ACC112 (cell line): Measurements from ENCODE around the gene SMIM23.

Experiments used
- H2AFZ ChIP-seq: fragments of 200-600 bp; sonication (generic); one replicate; pipeline ENCODE4 v1.6.0; 2017; ENCODE audit warnings: antibody characterized with exemption, low read length; ENCODE audit not compliant: unreplicated experiment
- H3K27ac ChIP-seq: fragments of 200-600 bp; sonication (generic); 2 replicates; pipeline ENCODE4 v1.5.1; 2014; ENCODE audit warnings: low read depth, mild to moderate bottlenecking, antibody characterized with exemption, low read length, moderate library complexity
- H3K27me3 ChIP-seq: fragments of 200-600 bp; sonication (generic); 2 replicates; pipeline ENCODE4 v1.6.1; 2014; ENCODE audit warnings: mild to moderate bottlenecking, antibody characterized with exemption, low read length, moderate library complexity, mixed read lengths; ENCODE audit not compliant: insufficient read depth
- H3K36me3 ChIP-seq: fragments of 200-600 bp; sonication (generic); 2 replicates; pipeline ENCODE4 v1.6.1; 2016; ENCODE audit warnings: mild to moderate bottlenecking, antibody characterized with exemption, low read length, moderate library complexity, mixed read lengths; ENCODE audit not compliant: insufficient read depth
- H3K4me1 ChIP-seq: fragments of 200-600 bp; sonication (generic); one replicate; pipeline ENCODE4 v1.6.1; 2016; ENCODE audit warnings: low read length, mixed read lengths; ENCODE audit not compliant: insufficient read depth, unreplicated experiment, control insufficient read depth
- H3K4me3 ChIP-seq: fragments of 200-600 bp; sonication (generic); 2 replicates; pipeline ENCODE4 v1.5.1; 2014; ENCODE audit warnings: mild to moderate bottlenecking, low read depth, low read length
- H3K79me2 ChIP-seq: fragments of 200-600 bp; sonication (generic); one replicate; pipeline ENCODE4 v1.6.0; 2016; ENCODE audit warnings: low read length; ENCODE audit not compliant: control insufficient read depth, unreplicated experiment, insufficient read depth

SMIM23 gene

GRCh38 chr5:171835066-171835465, 49.4 kb downstream of the SMIM23 start:
- no peak overlapping the region for H3K4me3 ChIP-seq
- no peak overlapping the region for H2AFZ ChIP-seq
- peaks cover 27% of the 10 kb centered on the region for H3K27me3 ChIP-seq
- H3K27ac ChIP-seq, result no peak overlapping the region
- no peaks in the 10 kb centered on the region for H3K4me1 ChIP-seq
- no peaks in the 10 kb centered on the region for H3K36me3 ChIP-seq
- H3K79me2 ChIP-seq, result no peaks in the 10 kb centered on the region

DNA sequence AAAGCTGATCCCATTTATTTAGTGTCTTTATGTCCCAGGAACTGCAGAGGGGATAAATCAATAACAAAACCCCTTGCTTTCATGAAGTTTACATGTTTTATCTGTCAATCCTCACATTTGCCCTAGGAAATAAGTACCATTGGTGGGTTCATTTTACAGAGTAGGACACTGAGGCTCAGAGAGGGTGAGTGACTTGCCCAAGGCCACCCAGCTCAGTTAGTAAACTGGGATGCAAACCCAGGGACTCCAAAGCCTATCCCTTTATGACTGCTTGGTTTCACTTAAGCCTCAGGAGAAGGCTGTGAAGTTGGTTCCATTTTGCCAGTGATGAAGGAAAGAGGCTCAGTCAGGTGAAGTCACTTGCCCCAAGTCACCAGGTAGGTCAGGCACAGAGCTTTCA, 51.9 kb downstream of the SMIM23 start:
- H3K79me2 ChIP-seq, result no peaks in the 10 kb centered on the region
- H3K27me3 ChIP-seq, result peaks cover 19% of the 10 kb centered on the region; the same call in 1 of the 2 replicates

DNA sequence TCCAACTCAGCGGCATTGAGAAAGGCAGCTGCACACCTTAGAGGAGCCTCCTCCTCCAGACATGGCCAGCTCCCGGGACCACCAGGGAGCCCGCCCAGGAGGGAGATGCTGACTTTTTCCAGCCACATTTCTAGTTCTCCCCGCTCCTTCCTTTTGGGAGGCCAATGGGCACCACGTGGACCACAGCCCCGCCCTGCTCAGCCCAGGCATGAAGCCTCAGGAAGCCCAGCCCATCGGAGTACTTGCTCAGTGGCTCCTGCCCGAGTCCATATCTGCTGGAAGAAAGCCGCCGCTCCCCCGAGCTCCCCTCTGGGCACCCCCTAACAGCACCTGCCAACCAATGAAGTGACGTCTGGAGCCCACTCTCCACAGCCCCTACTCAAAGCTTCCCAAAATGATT, 52.4 kb downstream of the SMIM23 start:
- Histone ChIP-seq H3K36me3 (no peaks in the 10 kb centered on the region), H3K27me3 (peaks cover 18% of the 10 kb centered on the region; the same call in 1 of the 2 replicates), H3K79me2 (no peaks in the 10 kb centered on the region), H2AFZ (no peak overlapping the region), H3K27ac (no peak overlapping the region), H3K4me3 (no peak overlapping the region), H3K4me1 (no peaks in the 10 kb centered on the region)

More for the DNA sequence above, 51.9 kb downstream of the SMIM23 start:
- H3K36me3 ChIP-seq, result no peaks in the 10 kb centered on the region
- H3K4me3 ChIP-seq, result no peak overlapping the region
- H3K27ac ChIP-seq, result no peak overlapping the region
- no peak overlapping the region for H2AFZ ChIP-seq
- no peaks in the 10 kb centered on the region for H3K4me1 ChIP-seq

DNA sequence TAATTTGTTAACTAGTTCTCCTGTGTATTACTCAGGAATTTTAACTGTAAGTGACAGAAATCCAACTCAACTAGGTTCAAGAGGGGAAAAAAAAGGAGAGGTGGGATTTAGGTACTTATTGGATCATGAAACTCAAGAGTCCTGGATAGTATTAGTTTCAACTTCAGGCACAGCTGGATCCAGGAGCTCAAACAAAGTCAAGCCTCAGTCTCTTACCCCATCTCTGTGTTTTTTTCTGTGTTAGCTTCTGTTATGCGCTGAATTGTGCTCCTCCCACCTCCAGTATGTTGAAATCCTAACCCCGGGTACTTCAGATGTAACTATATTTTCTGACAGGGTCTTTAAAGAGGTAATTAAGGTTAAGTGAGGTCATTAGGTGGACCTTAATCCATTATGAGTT, 53.5 kb downstream of the SMIM23 start:
- Histone ChIP-seq H2AFZ (no peak overlapping the region), H3K36me3 (no peaks in the 10 kb centered on the region), H3K27ac (no peak overlapping the region), H3K4me3 (no peak overlapping the region), H3K27me3 (peaks cover 8% of the 10 kb centered on the region; the same call in 1 of the 2 replicates), H3K79me2 (no peaks in the 10 kb centered on the region), H3K4me1 (no peaks in the 10 kb centered on the region)

DNA sequence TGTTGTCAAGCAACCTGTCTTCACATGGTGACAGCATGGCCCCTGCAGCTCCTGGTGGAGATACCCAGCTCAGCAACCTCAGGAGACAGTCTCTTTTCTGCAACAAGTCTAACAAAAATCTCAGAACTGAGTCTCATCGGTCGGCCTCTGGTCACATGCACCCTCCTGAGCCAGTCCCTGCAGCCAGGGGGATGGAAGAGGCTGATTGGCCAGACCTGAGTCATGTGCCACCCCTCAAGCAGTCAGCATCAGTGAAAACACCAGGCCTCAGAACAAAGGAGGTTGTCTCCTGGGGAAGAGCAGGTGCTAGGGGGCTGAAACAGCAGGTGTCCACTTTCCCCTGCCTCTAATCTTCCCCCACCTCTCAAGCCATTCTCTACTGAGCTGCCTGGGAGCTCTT, 54.4 kb downstream of the SMIM23 start:
- H3K4me3 ChIP-seq, result no peak overlapping the region
- H3K79me2 ChIP-seq, result no peaks in the 10 kb centered on the region
- no peak overlapping the region for H3K27ac ChIP-seq
- no peaks in the 10 kb centered on the region for H3K36me3 ChIP-seq
- H3K4me1 ChIP-seq, result no peaks in the 10 kb centered on the region
- no peaks in the 10 kb centered on the region for H3K27me3 ChIP-seq
- no peak overlapping the region for H2AFZ ChIP-seq
